ENCODE results near the gene CSMD2.

The CSMD2 gene

DNA sequence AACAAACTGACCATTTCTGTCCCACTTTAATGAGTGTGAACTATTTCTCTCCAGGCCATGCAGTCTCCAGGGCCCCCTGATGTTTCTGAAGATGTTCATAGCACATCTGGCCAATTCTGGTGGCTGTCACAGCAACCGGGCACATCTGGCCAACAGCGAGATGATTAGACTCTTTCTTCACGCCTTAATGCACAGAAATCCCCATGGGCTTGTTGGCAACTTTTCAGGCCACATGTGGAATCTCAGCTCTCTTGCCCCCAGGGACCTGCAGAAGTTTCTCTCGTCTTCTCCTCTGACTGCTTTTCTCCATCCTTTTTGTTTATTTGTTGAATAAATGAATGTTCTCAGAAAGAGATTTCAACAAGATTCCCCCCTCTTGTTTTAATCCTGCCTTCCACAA, 372.4 kb downstream of the CSMD2 start:
- no peak for DNase-seq

DNA sequence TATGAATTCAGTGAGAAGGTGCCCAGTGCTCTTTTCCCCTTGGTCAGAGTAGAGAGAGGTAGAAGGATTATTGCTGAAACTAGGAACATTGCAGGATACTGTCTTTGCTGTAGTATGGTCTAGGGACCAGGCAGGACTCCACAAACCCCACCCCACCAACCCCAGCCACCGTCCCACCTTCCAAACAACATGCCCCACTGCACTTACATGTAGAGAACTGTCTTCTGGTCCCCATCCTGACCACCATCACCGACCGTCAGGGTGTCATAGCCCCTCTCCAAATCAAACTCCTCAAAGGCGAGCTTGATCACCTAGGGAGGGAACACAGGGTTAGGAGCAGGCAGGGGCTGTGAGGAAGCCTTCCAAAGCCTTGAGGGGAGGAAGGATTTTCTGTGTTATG, 372.8 kb downstream of the CSMD2 start:
- no peak for DNase-seq

DNA sequence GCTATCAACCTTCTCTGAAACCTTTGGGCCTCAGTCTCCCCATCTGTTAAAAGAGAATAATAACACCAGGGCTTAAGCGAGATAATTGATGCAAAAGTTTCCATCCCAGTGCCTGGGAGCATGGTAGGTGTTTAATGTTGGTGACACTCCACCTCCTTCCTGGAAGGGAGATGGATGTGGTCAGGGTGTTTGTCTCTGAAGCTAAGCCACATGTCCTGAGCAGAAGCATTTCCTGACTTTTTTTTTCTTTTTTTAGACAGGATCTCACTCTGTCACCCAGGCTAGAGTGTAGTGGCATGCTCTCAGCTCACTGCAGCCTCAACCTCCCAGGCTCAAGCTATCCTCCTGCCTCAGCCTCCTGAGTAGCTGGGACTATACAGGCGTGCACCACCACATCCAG, 373.8 kb downstream of the CSMD2 start:
- no peak for DNase-seq

DNA sequence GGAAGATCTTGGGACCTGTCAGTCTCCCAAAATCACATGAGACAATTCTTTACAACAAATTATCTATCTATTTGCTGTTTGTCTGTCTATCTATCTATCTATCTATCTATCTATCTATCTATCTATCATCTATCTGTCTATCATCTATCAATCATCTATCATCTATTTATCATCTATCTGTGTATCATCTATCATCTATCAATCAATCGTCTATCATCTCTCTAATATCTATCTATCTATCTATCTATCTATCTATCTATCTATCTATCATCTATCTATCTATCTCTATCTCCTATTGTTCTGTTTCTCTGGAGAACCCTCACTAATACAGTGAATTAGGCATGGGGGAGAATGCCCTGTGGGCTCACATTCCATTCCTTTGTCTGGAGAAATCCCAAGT, 374.5 kb downstream of the CSMD2 start:
- no peak for DNase-seq

DNA sequence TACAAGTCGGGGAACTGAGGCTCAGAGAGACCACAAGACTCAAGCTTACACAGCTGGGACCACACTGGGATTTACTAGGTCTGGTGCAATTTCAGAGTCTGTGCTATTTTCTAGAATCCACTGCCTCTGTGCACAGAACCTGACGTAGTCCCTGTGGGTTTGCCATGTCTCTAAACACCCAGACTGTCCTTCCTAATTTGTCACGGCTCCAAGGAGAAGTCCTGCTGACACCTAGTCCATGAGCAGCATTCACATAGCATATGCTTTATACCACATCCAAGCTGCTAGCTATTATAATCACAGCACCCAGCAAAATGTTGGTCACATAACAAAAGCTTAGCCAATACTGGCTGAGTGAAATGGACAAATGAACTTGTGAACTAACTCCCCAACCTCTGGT, 380.2 kb downstream of the CSMD2 start:
- DNase-seq: no peak

DNA sequence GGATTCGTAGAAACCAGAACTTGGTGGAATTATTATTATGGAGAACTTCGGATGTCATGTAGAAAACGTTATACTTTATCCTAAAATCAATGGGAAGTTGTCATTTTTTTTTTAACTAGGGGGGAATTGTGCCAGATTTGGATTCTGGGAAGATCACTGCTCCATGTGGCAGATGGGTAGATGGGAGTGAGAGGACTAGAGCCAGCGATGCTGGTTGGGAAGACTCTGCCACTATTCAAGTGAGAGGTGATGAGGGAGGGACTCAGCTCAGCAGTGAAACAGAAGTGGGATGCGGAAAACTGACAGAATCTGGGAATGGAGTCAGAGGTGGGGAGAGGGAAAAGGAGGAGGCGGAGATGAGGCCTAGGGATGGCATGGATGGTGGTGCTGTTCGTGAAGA, 382.3 kb downstream of the CSMD2 start:
- DNase-seq: no peak

DNA sequence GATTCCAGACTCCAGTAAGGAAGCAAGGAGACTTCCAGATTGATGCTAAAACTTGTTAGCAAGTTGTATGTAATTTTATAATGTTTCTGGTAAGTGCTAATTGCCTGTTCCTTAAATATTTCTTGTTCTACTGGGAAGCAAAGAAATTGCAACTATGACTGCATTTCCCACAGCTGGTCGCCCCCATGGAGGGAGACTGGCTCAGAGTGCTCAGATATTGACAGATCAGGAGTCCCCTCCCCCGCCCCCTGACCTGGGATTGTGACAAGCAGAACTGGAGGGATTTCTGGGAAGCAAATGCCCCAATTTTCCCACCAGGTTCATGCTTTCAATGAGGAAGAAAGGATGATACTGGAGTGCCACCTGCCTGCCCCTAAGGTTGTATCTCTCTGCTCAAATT, 383.4 kb downstream of the CSMD2 start:
- no peak for DNase-seq

DNA sequence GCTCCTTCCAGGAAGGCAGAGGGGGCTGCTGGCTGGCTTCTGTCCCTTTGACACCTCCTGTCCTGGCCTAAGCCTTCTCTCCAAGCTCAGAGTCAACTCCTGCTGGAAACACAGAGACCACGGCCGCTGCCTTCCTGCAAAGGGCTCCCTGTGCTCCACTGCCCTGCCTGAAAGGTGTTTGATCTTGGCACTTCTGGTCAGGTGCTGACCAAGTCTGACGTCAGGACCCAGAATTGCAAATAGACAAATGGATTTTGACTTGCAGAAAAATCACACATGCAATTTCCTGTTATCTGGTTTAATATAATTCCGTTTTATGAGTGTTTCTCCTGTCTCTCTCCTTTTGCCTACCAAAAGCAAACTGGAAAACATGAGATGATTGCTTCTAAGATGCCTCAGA, 387.7 kb downstream of the CSMD2 start:
- no peak for DNase-seq

DNA sequence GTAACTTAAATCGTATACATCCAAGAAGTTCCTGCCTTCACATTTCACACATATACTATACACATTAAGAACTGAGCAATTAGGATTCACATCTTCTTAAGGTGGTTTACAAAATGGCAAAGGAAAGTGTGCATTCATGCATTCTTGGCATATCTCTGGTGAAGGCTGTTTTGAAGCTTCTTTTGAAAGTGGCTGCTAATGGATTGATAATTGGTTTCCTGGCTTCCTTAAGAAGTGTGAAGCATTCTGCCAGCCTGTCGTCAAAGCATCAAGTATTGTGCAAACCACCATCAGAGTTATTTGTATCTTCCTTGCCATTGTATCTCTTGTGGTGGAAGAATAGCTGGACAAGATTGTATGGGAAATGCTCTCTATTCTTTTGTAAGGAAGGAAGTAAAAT, 396.2 kb downstream of the CSMD2 start:
- DNase-seq: no peak

DNA sequence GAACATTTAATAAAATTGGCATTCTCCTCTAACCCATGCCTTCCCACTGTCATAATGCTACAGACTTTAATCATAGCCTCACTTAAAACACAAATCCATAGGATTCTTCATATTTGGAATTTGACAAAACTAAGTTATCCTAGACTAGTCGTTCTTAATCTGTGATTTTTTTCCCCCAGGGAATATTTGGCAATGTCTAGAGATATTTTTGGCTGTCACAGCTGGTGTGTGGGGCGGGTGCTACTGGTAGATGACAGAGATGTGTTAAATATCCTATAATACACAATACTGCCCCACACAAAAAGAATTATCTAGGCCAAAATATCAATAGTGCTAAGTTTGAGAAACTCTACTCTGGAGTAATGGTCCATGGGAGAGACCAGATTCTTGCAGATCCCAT, 396.9 kb downstream of the CSMD2 start:
- DNase-seq: no peak

DNA sequence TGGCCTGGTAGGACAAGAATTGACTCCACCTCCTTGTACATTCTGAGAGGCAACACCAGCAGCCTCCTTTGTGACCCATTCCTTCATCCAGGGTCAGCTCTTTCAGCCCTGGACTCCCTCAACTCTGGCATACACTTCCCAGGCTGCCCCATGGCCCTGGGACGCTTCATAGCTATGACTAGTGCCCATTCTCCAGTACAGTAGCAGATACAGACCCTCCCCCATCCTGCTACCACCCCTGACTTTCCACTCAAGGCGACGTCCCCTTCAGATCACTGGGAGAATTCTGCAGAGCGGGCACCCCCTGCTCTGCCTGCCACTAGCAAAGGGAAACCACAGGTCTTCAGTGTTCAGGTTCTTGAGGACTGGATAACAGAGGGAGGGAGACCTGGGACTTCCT, 400.9 kb downstream of the CSMD2 start:
- no peak for DNase-seq

DNA sequence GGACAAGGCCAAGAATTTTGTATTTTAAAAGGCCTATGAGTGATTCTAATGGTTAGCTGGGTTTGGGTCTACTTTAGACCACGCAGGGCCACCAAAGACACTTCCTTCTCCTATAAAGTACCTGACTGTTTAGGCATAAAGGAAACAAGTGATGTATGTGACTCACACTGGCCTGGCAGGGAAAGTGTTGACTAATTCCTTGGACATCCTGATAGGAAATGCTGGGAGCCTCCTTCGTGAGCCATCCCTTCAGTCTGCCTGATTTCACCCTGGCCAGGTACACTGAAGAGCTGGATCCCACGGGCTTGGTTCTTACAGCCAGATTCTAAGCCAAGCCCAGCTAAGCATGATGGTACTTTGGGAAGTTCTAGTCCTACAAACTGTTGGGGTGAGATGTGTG, 401.6 kb downstream of the CSMD2 start:
- DNase-seq: no peak

DNA sequence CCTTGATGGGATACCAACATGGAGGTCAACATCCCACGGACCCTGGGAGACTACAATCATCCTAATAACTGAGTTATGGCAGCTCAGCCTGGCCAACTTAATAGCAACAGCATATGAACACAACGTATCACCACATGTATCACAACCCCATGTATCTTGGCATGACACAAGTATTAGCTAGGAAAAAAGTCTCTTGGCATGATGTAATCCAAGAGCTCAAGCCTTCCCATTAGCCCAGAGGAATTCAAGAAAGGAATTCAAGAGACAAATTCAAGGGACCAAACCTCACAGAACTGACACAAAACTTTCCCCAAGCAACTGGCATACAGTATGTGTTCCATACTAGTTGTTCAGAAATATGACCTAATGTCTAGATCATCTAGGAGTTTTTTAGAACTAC, 402.1 kb downstream of the CSMD2 start:
- DNase-seq: no peak

DNA sequence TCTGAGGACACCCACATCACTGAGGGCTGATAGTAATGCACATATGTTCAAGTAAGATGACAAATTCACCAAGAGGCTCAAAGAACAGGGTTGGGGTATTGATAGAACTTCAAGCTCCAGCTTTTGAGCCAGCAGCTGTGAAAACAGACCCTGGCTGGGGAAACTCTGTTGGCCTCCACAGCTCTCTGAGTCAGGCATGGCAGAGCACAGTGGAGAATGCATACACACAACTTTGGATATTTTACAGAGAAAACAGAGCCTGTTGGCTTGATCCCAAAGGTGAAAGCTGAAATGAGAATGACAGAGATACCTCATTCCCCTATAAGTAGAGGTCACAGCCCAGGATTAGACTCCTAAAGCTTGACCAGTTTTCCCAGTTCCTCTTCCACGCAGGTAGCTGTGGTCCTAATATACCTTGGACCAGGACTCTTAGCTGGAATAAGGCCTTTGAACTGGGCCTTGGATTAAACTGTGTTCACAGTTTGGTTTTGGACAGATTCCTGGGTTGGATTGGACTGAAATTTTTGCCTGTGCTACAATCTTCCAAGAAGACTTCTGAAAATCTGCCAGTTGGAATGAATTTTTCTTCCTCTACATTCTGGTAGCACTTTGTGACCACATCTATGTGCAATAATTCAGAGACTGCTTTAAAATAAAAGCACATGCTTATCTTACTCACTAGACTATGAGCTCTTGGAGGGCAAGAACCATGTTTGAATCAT, 402.8 kb downstream of the CSMD2 start:
- DNase-seq: no peak

DNA sequence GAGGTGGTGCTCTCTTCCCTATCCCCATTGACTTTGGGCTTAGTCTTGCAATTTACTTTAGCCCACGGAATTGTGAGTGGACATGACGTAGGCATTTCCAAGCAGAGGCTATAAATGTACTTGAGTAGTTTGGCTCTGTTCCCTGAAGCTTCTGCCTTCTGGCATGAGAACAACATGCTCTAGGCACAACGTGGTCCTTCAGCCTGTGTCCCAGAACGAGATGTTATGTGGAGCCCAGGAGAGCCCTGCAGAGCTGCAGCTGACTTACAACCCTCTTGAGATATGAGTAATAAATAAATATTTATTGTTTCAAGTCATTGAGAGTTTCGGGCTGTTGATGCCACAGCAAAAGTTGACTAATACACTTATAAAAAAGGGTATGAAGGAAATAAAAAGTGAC, 406.3 kb downstream of the CSMD2 start:
- no peak for DNase-seq

DNA sequence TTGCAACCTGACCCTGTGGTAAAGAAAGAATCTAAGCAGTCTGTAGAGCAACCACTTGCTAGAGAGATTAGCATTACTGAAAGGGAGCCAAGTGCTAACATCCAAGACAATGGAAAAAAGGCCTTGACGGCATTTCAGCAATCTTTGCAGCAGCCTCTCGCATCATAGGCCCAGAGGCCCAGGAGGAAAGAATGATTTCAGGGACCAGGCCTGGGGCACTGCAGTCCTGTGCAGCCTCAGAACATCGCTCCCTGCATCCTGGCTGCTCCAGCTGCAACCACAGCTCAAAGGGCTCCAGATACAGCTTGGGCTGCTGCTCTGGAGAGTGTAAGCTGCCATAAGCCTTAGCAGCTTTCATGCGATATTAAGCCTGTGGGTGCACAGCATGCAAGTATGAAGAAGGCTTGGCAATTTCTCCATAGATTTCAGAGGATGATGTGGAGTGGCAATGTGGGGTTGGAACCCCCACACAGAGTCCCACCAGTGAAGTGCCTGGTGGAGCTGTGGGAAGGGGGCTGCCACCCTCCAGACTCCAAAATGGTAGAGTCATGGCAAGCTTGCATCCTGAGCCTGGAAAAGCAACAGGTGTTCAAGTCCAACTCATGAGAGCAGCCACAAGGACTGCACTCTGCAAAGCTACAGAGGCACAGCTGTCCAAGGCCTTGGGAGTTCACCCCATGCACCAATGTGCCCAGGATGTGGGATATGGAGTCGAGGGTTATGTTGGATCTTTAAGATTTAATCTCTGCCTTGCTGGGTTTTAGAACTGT, 411.8 kb downstream of the CSMD2 start:
- no peak for DNase-seq

DNA sequence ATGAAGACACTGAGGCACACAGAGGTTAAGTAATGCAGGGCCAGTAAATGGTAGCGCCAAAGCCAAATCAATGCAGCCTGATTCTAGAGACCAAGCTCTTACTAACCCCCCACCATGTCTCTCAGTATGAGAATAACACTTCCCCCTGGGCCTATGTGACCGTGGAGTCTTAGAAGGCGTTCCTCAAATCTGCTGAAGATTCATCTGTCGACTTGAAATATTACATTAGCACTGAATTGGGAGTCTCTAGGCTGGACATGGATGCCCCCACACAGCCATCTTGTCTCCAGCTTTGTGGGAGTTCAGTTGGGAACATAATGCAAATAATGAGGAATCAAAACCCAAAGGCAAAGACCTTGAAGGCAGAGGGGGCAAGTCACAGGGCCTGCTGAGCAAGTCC, 419.1 kb downstream of the CSMD2 start:
- DNase-seq: no peak

DNA sequence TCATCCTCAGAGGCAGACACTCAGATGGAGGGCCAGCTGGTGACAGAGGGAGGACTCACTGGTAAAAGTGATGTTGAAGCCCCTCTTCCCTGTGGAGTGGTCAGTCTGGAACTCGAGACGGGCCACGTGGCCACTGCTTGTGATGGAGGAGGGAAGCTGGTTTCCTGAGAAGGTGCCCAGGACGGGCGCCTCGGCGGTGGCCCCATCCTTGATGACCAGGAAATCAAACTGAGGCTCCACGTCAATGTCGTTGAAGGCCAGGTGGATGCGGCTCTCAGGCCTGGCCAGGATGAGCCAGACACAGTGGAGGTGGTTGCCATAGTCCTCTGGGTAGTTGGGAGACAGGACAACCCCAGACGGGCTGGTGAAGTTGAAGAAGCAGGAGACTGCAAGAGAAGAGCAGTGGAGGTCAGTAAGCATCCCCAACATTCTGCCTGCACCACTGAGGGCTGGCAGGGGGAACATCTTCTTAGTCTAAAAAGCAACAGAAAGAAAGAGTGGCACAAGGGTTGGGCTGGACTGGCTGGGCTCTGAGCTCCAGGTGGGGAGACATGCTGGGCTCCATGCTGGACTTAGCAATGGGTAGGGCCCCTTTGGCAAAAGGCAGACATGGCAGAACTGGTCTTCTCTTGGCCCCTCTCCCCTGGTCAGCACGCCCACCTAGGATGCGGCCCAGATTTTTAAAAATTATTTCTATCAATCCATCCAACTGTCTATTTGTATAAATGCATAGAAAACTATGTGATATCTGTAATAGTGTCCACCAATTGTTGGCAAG, 421.6 kb downstream of the CSMD2 start:
- no peak for DNase-seq

DNA sequence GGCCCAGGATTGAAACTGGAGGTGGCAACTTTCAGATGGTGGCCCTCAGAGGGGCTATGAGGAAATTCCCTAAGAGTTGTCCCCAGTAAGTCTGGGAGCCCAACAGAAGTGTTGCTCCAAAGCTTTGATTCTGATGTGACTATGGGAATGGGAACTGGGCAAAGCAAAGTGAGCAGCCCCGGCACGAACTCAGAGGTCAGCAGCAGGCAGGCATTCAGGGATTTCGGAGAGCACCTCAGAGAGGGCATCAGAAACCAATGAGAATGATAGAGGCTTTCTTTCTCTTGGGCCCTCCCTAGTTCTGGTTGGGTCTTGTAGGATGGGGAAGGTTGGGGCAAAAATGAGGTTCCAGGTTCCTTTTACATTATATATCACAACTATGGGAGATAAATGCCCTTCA, 422.4 kb downstream of the CSMD2 start:
- DNase-seq: no peak

DNA sequence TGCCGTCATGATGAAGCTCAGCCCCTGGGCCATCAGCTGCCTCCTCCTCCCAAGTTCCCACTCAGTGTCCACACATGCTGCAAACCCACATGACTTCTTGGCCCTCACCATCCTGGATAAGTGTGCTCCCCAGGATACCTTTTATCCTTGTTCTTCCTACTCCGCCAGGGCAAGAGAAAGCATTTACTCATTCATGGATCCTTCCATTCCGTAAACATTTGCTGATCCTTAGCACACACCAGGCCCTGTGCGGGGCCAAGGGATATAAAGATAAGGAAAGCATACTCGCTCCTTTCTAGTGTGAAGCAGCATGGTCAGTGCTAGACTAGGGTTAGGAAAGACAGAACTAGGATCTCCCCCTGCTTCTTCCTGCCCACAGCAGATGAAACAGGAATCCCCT, 423.3 kb downstream of the CSMD2 start:
- no peak for DNase-seq

DNA sequence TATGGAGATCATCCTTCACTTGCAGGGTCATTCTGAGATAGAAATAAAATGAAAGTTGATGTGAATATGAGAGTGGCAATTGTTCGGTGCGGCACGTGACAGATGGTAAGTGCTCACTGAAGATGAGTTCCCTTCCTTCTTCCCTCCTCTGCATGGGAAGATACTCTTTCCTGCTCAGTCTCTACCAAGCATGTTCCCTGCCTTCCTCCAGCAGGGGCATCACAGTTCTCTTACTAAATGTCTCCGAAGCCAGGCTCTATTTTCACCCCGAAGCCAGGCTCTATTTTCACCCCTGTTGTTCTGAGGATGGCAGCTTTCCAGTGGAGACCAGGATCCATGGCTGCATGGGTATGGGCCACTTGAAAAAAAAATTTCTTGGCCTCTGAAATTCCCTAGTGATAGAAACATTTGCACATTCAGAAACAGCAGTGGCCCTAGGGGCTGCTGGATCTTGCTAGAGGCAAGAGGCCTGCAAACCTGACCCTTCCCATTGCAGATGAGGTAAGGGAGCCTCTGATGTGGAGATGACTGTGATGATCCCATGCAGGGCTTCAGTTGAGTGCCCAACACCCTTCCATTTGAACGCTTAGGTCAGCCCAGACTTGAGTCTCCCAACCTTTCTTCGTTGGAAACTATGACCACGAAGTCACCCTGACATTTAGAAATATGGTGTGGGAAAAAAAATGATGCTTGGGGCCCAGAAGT, 424.8 kb downstream of the CSMD2 start:
- DNase-seq: no peak

DNA sequence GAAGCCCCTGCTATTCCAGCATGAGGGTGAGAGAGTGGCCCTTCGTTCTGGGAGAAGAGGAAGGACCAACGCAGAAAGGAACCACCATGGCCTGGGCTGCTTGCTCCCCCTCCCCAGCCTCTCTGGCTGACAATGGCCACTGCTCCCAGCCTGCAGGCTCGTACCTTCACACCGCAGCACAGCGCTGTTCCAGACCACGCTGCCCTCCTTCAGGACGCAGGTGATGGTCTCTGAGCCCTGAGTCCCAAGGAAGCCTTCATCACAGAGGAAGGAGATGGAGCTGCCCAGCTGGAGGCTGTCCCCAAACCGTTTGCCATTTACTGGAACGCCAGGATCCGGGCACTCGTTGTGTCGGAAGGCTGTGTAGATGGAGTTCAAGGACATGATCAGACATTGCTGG, 426.1 kb downstream of the CSMD2 start:
- DNase-seq: no peak

DNA sequence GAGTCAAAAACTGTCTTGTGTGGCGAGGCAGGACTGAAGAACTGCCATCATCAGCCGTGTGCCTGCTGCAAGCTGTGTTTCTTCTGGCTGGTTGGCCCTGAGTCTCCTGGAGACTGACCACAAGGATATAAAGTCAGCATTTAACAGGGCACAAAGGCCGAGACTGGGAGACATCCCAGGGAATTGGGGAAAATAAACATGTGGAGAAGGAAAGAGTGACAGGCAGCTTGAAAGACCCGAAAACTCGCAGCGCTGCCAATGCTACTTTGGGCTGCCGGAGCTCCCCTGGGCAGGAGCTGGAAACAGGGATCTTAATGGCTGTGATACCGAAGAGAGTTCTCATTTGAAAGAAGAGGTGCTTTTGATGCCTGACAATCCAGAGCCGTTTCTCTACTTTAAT, 426.5 kb downstream of the CSMD2 start:
- no peak for DNase-seq
